OCI-M2 (cell line): ENCODE data around the gene ZNF593.

Source experiments
- DNase-seq: peaks from one replicate; lab custom pipeline; 2025; ENCODE audit not compliant: unreplicated experiment; lab: John Stamatoyannopoulos, UW

ZNF593 gene

GRCh38 chr1:26168410-26169197 lies 1.1 kb upstream of the ZNF593 start, which contains the start of gene C1orf232:
TSS of gene C1orf232 (minus strand) at chr1:26168963. CDS start at chr1:26168499, 464 bp downstream.
- DNase-seq, result no peak

GRCh38 chr1:26169198-26169554 lies 532 bp upstream of the ZNF593 start:
- DNase-seq, result no peak

- no peak for DNase-seq
Observed at GRCh38 chr1:26170472-26170821, 739 bp downstream of the ZNF593 start.

- DNase-seq, result no peak
Observed at GRCh38 chr1:26171084-26172072, 1.7 kb downstream of the ZNF593 start, which contains the start of gene ZNF593OS. TSS of gene ZNF593OS (minus strand) at chr1:26171832. CDS start at chr1:26171661, 171 bp downstream.

GRCh38 chr1:26175346-26175745 lies 5.6 kb downstream of the ZNF593 start:
- DNase-seq, result no peak

GRCh38 chr1:26177182-26177684 lies 7.5 kb downstream of the ZNF593 start, which contains the start of gene CNKSR1:
TSS of gene CNKSR1 (plus strand) at chr1:26177491. CDS start at chr1:26177548, 57 bp downstream.
- no peak for DNase-seq

- DNase-seq, result no peak
Observed at GRCh38 chr1:26180010-26180506, 10.3 kb downstream of the ZNF593 start.

GRCh38 chr1:26181586-26182382 lies 12.1 kb downstream of the ZNF593 start:
- DNase-seq, result no peak

- no peak for DNase-seq
Observed at GRCh38 chr1:26182383-26182696, 12.6 kb downstream of the ZNF593 start.

- DNase-seq, result no peak
Observed at GRCh38 chr1:26184086-26184485, 14.4 kb downstream of the ZNF593 start.

GRCh38 chr1:26184883-26185282 lies 15.2 kb downstream of the ZNF593 start:
- no peak for DNase-seq

- no peak for DNase-seq
Observed at GRCh38 chr1:26187882-26188281, 18.2 kb downstream of the ZNF593 start.

- no peak for DNase-seq
Observed at GRCh38 chr1:26188477-26188876, 18.8 kb downstream of the ZNF593 start.

GRCh38 chr1:26189331-26189730 lies 19.6 kb downstream of the ZNF593 start:
- DNase-seq, result no peak

- no peak for DNase-seq
Observed at GRCh38 chr1:26189751-26190275, 20.1 kb downstream of the ZNF593 start.

- no peak for DNase-seq
Observed at GRCh38 chr1:26190373-26190987, 20.8 kb downstream of the ZNF593 start, which contains the start of gene CATSPER4. TSS of gene CATSPER4 (plus strand) at chr1:26190602. CDS start at chr1:26190628, 26 bp downstream.

GRCh38 chr1:26191739-26192138 lies 22.0 kb downstream of the ZNF593 start:
- DNase-seq, result no peak

GRCh38 chr1:26195805-26196204 lies 26.1 kb downstream of the ZNF593 start:
- no peak for DNase-seq

- no peak for DNase-seq
Observed at GRCh38 chr1:26197301-26197700, 27.6 kb downstream of the ZNF593 start.

- DNase-seq, result no peak
Observed at GRCh38 chr1:26197813-26198212, 28.1 kb downstream of the ZNF593 start.
